HG02973 (cell line): ENCODE results near the gene CAMTA1.

Experiments used
- ATAC-seq: cut with Tn5 transposase; IDR thresholded peaks from one replicate; pipeline ENCODE4 v1.9.1; 2021; ENCODE audit warnings: moderate library complexity; ENCODE audit not compliant: unreplicated experiment

Gene CAMTA1

DNA sequence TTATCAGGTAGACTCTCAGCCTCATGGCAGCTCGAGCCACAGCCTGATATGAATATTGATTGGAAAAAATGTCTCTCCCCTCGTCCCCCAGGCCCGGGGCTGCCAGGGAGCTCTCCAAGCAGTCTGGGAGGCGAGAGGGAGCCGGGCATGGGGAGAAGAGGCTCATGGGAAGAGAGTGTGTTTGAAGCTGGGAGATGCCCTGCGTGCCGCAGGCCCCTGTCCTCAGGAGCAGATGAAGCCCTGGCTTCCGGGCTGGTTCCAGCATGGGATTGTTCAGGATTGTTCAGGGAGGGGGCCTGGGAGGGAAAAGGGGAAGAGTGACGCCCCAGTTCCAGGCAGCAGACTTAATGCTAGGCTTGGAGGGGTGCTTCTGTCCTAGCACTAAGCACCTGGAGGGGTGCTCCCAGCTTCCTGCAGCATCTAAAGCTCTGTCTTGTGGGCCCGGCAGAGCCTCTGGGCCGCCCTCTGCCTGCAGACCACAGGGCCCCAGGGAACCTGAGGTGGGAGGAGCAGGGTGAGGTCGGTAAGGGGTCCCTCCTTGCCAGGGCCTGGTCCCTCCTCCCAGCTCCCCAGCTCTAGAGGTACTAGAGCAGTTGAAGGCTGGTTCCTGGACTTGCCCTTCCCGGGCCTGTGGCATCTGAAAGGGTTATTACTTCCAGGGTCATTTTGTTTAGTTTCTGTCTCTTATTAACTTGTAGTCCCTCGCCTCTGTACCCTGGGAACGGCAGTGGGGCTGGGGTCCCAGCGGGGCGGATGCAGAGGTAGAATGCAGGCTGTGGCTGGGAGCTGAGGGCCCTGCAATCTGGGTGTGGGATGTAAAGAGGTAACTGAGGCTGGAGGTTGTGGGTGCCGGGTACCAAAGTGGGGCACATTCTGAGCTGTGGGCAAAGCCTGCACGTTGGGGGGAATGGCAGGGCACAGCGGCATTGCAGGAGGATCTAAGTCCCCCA is 651.1 kb downstream of the CAMTA1 start:
- no peak for ATAC-seq

- ATAC-seq, result no peak
Observed at GRCh38 chr1:7437036-7437435, 651.8 kb downstream of the CAMTA1 start.

DNA sequence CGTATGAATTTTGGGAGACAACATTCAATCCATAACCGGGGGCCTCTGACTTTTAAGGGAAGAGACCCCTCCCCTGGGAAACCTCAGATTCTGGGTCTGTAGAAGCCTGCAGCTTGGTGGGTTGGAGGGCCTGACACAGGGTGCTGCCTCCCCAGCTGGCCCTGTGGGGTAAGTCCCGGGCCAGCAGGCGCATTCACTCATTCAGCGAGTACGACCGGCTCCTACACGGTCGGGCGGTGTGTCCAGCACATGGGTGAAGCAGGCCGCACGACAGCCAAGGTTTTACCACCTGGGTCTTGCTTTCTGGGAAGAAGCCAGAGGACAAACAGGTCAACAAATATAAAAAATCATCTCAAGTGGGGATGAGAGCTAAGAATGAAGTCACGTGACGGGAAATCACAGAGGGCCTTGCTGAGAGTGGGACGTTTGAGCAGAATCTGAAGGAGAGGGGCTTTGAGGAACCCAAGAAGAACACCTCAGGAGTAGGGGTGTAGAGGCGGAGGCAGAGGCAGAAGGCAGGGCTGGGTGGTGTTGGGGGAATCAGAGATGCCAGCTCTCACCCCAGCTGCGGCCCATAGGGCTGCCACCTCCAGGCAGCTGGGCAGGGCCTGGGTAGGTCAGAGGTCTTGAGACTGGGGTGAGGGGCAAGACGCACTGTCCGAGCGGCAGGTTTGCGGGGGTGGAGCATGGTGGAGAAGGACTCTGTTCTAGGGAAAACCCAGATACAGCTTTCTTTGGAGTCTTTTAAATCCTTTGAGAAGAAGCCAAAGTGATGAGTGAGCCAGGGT is 652.5 kb downstream of the CAMTA1 start:
- ATAC-seq, result no peak

DNA sequence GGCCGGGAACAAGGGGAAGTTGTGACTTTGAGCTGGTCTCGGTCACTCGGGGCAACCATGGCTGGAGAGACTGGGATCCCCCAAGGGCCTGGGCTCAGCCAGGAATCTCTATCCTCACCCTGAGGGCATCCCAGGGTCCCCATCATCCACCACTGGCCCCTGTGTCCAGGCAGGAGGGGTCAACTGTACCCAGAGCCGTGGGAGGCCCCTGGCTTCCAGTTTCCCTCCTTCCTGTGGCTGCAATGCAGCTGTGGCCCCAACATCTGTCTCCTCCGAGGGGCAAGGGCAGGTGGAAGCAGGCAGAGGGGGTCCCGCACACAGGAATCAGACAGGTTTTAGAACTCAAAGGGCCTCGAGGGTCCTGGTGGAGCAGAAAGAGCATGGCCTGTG is 653.1 kb downstream of the CAMTA1 start:
- no peak for ATAC-seq

DNA sequence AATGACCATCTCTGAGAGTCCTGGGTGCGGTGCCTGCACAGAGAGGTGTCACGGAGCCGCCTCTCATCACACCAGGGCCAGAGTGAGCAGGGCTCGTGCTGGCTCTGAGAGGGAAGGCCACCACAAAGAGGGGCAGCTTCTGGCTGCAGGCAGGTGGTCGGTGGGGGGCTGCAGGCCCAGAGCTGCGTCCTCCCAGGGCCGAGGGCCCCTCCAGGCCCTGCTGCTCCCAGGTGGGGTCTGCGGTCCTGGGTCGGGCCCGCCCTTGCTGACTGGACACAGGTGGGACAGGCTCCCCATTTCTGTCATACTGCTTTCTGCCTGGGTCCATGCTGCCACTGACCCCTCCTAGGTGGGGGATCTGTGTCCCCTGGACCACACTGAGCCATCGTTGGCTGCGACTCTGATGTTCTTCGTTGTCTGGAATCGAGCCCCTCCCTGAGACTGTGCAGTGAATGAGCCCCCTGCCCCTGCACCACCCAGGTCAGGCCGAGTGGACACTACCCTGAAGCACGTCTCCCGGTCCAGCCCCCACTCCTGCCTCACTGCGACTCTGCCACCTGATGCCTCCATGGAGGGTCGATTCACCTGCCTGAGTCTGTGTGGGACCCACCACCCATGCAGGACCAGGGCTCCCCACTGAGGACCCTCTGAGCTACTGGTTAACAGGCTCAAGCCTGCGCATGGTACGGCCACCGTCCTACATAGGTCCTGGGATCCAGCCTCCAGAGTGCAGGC is 653.8 kb downstream of the CAMTA1 start:
- ATAC-seq, result no peak

DNA sequence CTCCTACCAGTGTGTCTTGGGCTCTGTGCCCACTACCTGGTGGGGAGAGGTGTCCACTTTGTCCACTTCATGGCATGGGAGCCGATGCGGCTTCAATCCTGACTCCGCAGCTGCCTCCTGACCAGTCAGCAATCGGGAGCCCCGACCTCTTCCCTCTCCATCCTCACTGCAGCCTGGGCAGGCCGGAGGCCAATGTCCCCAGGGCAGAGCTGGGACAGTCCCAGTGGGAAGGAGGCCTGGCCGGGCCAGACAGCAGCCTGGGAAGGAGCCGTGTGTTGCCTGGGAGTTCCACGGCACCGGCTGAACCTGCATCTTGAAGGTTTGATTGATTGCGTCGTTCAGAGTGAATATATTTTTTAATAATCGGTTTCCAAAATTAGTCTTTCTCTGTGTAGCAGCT is 654.9 kb downstream of the CAMTA1 start:
- no peak for ATAC-seq

DNA sequence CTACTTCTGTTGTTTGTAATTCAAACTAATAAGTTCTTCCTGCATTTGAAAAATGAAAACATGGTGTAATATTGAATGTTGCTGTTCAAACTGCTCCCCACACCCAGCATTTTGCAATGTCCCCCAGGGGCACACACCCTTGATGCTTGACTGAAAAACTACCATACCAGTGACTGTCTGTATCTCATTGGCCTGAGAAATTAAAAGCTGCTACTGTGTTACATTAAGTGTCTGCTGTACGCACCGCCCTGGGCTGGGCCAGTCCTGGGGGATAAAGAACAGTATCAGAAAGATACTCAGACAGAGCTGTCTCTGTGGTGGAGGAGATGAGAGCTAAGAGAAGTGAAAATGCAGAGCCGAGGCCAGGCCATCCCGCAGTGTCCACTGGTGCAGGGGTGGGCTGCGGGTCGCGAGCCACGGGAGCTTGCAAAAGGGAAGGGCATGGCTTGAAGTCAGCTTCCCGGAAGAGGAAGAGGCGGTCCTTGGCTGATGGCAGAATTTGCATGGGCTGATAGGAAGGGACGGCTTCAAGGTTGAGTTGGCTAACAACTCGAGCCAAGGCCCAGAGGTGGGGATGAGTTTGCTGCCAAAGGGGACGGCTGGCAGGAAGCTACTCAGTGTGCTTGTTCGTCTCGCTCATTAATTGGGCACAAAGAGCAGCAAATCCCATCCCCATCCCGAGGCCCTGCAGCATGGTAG is 656.0 kb downstream of the CAMTA1 start:
- no peak for ATAC-seq

GRCh38 chr1:7442036-7442435 is 656.8 kb downstream of the CAMTA1 start:
- no peak for ATAC-seq

DNA sequence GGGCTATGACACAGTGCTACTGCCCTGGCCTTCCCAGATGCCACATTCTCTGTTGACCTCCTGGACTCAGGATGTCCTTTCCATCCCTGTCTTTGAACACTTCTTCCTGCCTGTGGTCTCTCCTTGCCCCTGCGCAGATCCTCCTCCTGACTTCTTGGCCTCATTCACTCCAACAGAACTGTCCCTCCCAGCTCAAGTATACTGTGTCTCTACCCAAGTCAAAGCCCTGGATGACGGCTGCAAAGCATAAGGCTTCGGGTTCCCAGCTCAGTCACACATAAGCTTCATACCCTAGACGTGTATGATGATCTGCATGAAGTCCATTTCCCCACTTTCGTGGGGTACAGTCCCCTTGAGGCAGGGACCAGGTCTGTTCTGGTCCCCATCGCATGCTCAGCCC is 657.7 kb downstream of the CAMTA1 start:
- ATAC-seq, result no peak

GRCh38 chr1:7444363-7444762 is 659.1 kb downstream of the CAMTA1 start:
- no peak for ATAC-seq

DNA sequence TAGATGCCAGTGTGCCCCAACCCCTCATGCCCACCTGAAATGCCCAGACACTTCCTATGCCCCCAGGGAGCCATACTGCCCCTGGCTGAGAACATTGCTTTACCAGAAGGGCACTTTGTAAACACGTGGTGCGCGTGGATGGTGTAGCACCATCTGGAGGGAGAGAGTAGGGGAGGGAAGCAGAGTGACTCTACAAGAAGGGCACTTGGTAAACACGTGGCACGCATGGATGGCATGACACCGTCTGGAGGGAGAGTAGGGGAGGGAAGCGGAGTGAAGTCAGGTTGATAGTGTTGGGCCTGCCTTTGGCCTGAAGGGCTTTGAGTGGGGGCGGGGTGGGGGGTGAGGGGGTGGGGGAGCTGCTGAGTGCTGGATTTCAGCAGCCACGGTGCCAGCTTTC is 661.8 kb downstream of the CAMTA1 start:
- ATAC-seq, result no peak

DNA sequence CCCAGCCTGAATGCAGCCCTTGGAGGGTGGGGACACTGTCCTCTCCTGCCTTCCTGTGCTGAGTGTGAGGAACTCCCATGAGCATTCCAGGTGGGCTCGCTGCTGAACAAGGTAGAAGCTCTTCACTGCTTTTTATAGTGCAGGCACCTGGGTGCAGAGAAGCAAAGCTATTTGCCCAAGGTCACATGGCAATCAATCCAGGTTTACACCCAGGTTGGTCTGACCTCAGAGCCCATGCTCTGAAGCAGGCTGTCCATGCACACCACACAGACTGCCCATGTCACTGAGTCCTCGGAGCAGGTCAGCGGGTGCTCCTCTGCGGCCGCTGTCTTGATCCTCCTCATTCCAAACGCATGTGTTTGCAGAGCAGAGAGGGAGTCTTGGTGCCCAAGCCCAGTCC is 662.5 kb downstream of the CAMTA1 start:
- ATAC-seq, result no peak

- no peak for ATAC-seq
Observed at GRCh38 chr1:7448986-7449385, 663.7 kb downstream of the CAMTA1 start.

GRCh38 chr1:7449750-7450149 is 664.5 kb downstream of the CAMTA1 start:
- no peak for ATAC-seq

DNA sequence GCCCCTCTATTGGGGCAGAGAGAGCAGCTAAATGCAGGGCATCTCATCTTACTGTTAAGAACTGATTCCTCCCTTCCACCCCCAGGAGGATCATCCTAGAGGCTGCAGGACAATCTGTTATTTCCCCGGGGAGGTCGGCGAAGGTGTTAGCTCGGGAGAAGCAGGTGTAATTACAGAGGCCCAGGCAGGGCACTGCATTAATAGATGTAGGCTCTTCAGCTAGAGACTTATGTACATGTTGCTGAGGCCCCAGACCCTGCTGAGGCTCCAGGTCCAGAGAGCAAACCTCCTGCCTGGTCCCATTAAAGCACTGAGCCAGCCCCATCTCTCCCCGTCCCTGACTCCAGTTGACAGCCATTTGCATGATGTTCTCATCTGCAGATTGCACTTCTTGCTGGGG is 665.6 kb downstream of the CAMTA1 start:
- no peak for ATAC-seq

- ATAC-seq, result no peak
Observed at GRCh38 chr1:7453038-7453437, 667.8 kb downstream of the CAMTA1 start.

- no peak for ATAC-seq
Observed at GRCh38 chr1:7454052-7454815, 669.0 kb downstream of the CAMTA1 start.

DNA sequence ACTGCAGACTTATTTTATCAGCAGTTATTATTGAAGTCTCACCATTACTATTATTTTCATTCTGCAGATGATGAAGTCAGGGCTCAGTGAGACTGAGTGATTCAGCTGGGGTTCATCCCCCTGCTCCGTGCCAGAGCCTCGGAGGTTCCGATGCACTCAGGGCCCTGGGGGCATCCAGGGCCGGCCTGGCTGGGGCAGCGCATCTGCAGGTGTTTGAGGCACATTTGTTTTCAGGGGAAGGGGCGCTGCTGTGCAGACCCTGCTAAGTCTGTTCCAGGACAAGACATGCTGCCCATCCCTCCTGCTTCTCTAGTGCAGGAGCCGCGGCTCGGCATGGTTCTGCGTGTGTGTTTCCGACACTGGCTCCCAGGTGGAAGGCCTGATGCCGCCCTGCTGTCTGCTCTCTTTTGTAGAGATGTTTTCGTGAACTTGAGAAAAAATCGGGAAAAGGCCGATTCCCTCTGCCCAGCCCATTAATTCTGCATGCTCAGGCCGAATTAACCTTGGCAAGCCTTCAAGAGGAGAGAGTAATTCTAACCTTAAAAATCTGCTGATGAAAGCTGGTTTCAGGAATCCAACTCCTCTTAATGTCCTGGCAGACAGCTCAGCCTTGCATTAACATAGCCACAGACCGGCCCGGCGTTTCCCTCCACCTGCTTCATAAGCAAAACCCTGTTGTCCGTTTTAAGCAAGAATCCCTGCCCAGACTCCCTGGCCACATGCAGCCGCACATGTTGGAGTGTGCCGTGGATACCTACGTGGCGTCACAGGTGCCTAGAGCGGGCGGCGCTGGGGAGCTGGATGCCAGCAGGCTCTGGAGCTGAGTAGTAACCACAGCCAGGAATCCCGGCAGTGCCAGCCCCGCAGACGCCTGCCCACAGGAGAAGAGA is 669.9 kb downstream of the CAMTA1 start:
- no peak for ATAC-seq
